ENCODE data around the gene LRRC25. TPM values are rescaled to one million over a fixed set of nuclear protein-coding genes. Genes with fewer than 3 reads are reported as not detected.

LRRC25 gene
- total RNA-seq, 1 experiment from 2014 or later: not detected

- Histone ChIP-seq H3K9me2 (ENCODE audit: insufficient read depth) (no peaks in the 10 kb centered on the region), H3K4me1 (replicated peaks; ENCODE audit: insufficient read depth) (peaks cover 28% of the 10 kb centered on the region), H3K36me3 (ENCODE audit: low read depth) (no peaks in the 10 kb centered on the region), H4K20me1 (ENCODE audit: insufficient read depth) (no peaks in the 10 kb centered on the region), H3K27ac (no peak overlapping the region), H3K4me3 (no peak overlapping the region), H3K79me2 (ENCODE audit: low read depth) (no peaks in the 10 kb centered on the region; the same call in 1 of the 2 replicates), H3F3A (ENCODE audit: insufficient read depth, low read depth) (peaks cover 49% of the 10 kb centered on the region), H3K9me3 (ENCODE audit: insufficient read depth, low read depth) (no peaks in the 10 kb centered on the region), H3K27me3 (ENCODE audit: insufficient read depth, low read depth) (no peaks in the 10 kb centered on the region), H3K4me2 (no peak overlapping the region), H2AFZ (no peak overlapping the region)
- ChIA-PET POLR2A (ENCODE audit: unreplicated experiment) (interaction anchor here (0.6 kb wide), 1 partner anchor 9 kb away, joined by 6 read pairs; no protein-coding TSS in a partner anchor), CTCF (interaction anchor here (0.9 to 1.1 kb wide), 2 partner anchors 24 to 137 kb away, joined by 4 to 6 read pairs; no protein-coding TSS in a partner anchor)
- no TSS peak for BruUV-seq (replicated peaks)
- no peak for TF ChIP-seq EZH2 (IDR thresholded peaks at IDR 0.05; ENCODE audit: low read depth)
- TF ChIP-seq CTCF (conservative IDR thresholded peaks at IDR 0.05): no peak
- intact Hi-C loops (cut with micrococcal nuclease; ENCODE audit: unreplicated experiment): no loop called here
- DNase-seq: no peak
Measured at GRCh38 chr19:18346091-18346490, 51.3 kb downstream of the LRRC25 start.

- CTCF ChIA-PET: interaction anchor here (0.9 kb wide), 1 partner anchor 24 kb away, joined by 4 read pairs; no protein-coding TSS in a partner anchor
Measured at GRCh38 chr19:18345296-18345695, 52.1 kb downstream of the LRRC25 start.

GRCh38 chr19:18344582-18344950 lies 52.9 kb downstream of the LRRC25 start:
- H3K79me2 ChIP-seq (ENCODE audit: low read depth): no peaks in the 10 kb centered on the region; the same call in 1 of the 2 replicates
- H4K20me1 ChIP-seq (ENCODE audit: insufficient read depth): no peaks in the 10 kb centered on the region
- no peaks in the 10 kb centered on the region for H3K9me3 ChIP-seq (ENCODE audit: insufficient read depth, low read depth)
- intact Hi-C loops (cut with micrococcal nuclease; ENCODE audit: unreplicated experiment): loop anchor here (5.0 kb wide), 1 partner anchor 152 kb away; the partner anchor contains the start of gene MPV17L2
- BruUV-seq (replicated peaks): no TSS peak
- no peaks in the 10 kb centered on the region for H3K9me2 ChIP-seq (ENCODE audit: insufficient read depth)
- H3K36me3 ChIP-seq (ENCODE audit: low read depth): no peaks in the 10 kb centered on the region
- H3K4me1 ChIP-seq (replicated peaks; ENCODE audit: insufficient read depth): peaks cover 29% of the 10 kb centered on the region
- no peak overlapping the region for H3K4me2 ChIP-seq
- peaks cover 51% of the 10 kb centered on the region for H3F3A ChIP-seq (ENCODE audit: insufficient read depth, low read depth)
- H3K27me3 ChIP-seq (ENCODE audit: insufficient read depth, low read depth): no peaks in the 10 kb centered on the region
- CTCF ChIA-PET: interaction anchor here (0.7 kb wide), 1 partner anchor 62 kb away, joined by 3 read pairs; no protein-coding TSS in a partner anchor
- no peak for DNase-seq
- no peak for TF ChIP-seq CTCF (conservative IDR thresholded peaks at IDR 0.05)
- no peak for TF ChIP-seq EZH2 (IDR thresholded peaks at IDR 0.05; ENCODE audit: low read depth)
- H2AFZ ChIP-seq: no peak overlapping the region
- POLR2A ChIA-PET (ENCODE audit: unreplicated experiment): interaction anchor here (0.8 kb wide), 1 partner anchor 90 kb away, joined by 3 read pairs; a partner anchor contains a TSS
- peak overlapping the region; percentile 52 for H3K27ac ChIP-seq
- no peak overlapping the region for H3K4me3 ChIP-seq

More at GRCh38 chr19:18345296-18345695, 52.1 kb downstream of the LRRC25 start:
- intact Hi-C loops (cut with micrococcal nuclease; ENCODE audit: unreplicated experiment): no loop called here
- H3K27me3 ChIP-seq (ENCODE audit: insufficient read depth, low read depth): no peaks in the 10 kb centered on the region
- no peaks in the 10 kb centered on the region for H3K9me2 ChIP-seq (ENCODE audit: insufficient read depth)
- POLR2A ChIA-PET (ENCODE audit: unreplicated experiment): interaction anchor here (0.6 kb wide), 1 partner anchor 10 kb away, joined by 6 read pairs; no protein-coding TSS in a partner anchor
- H3K4me2 ChIP-seq: no peak overlapping the region
- H3K79me2 ChIP-seq (ENCODE audit: low read depth): no peaks in the 10 kb centered on the region; the same call in 1 of the 2 replicates
- no peak overlapping the region for H3K27ac ChIP-seq
- no peaks in the 10 kb centered on the region for H4K20me1 ChIP-seq (ENCODE audit: insufficient read depth)
- peaks cover 28% of the 10 kb centered on the region for H3K4me1 ChIP-seq (replicated peaks; ENCODE audit: insufficient read depth)
- peaks cover 49% of the 10 kb centered on the region for H3F3A ChIP-seq (ENCODE audit: insufficient read depth, low read depth)
- H2AFZ ChIP-seq: no peak overlapping the region
- no peak overlapping the region for H3K4me3 ChIP-seq
- no peaks in the 10 kb centered on the region for H3K9me3 ChIP-seq (ENCODE audit: insufficient read depth, low read depth)
- BruUV-seq (replicated peaks): no TSS peak
- no peak for DNase-seq
- no peak for TF ChIP-seq CTCF (conservative IDR thresholded peaks at IDR 0.05)
- no peak for TF ChIP-seq EZH2 (IDR thresholded peaks at IDR 0.05; ENCODE audit: low read depth)
- H3K36me3 ChIP-seq (ENCODE audit: low read depth): no peaks in the 10 kb centered on the region
